AG09309 (cell line): ENCODE data around the gene PTGS1.

Experiments used
- DNase-seq: peaks from one replicate; pipeline ENCODE4 v3.0.0-alpha.2; 2010; ENCODE audit warnings: low read depth
- H3K4me3 ChIP-seq: 2 replicates; pipeline ENCODE4 v1.5.1; 2011; ENCODE audit warnings: mild to moderate bottlenecking, low read depth, low read length, moderate library complexity; ENCODE audit not compliant: control insufficient read depth
- TF ChIP-seq, protein P1 (sequence below): IDR thresholded peaks from 2 replicates; pipeline ENCODE4 v1.5.1; 2011; ENCODE audit warnings: mild to moderate bottlenecking, low read depth, low read length, inconsistent platforms; ENCODE audit not compliant: insufficient read depth, control insufficient read depth; ENCODE audit errors: missing control alignments

Gene PTGS1

DNA sequence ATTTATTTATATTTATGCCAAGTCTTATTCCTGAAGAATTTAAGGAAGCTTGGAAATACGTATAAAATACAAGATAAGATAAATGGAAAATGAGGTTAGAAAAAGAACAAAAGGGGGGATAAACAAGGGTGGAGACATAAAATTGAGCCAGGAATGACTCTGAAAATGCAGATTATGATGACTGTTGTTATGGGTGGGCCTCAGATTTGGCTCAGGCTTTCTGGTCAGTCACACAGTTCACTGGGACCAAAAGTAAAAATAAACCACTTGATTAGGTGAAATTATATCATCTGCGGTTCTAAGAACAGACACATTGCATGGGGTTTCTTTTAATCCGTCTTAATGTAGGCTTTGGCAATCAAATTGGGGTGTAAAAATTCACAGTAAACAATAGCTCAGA is 55.9 kb downstream of the PTGS1 start:
- TF ChIP-seq, protein P1, sequence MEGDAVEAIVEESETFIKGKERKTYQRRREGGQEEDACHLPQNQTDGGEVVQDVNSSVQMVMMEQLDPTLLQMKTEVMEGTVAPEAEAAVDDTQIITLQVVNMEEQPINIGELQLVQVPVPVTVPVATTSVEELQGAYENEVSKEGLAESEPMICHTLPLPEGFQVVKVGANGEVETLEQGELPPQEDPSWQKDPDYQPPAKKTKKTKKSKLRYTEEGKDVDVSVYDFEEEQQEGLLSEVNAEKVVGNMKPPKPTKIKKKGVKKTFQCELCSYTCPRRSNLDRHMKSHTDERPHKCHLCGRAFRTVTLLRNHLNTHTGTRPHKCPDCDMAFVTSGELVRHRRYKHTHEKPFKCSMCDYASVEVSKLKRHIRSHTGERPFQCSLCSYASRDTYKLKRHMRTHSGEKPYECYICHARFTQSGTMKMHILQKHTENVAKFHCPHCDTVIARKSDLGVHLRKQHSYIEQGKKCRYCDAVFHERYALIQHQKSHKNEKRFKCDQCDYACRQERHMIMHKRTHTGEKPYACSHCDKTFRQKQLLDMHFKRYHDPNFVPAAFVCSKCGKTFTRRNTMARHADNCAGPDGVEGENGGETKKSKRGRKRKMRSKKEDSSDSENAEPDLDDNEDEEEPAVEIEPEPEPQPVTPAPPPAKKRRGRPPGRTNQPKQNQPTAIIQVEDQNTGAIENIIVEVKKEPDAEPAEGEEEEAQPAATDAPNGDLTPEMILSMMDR = no peak
- no peak overlapping the region for H3K4me3 ChIP-seq
- no peak for DNase-seq

GRCh38 chr9:122442568-122442967 is 71.7 kb downstream of the PTGS1 start:
- H3K4me3 ChIP-seq = no peak overlapping the region
- TF ChIP-seq, protein P1 = no peak
- no peak for DNase-seq

DNA sequence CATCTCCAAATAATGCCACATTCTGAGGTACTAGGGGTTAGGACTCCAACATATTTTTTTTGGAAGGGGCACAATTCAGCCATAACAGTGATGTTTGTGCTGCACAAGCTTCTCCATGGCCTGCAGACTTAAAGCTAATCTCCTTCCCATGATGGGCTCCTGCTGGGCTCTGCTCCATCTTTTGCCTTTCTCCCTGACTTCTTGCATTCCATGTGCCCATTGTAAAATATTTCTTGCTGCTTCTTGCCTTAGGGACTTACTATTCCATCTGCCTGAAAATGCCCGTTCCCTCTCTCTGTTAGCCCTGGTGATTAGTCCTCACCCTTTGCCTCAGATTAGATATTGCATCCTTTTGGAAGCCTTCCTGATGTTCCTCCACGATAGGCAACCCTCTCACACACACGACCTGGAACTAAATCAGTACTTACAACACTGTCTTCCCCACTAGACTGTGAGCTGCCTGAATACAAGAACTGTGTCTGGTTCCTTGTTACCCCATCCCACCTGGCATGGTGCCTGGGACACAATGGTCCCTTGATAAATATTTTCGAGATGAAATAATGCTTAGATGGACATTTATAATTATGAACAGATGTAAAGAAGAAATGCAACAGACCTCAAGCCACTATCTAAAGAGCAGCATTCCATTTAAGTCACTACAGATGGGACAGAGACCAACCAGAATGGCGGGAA is 73.4 kb downstream of the PTGS1 start:
- TF ChIP-seq, protein P1 = no peak
- DNase-seq = peak; percentile 79
- H3K4me3 ChIP-seq = no peak overlapping the region
